HG02759 (cell line): ENCODE results near the gene DAAM2.

Experiments used
- ATAC-seq: cut with Tn5 transposase; IDR thresholded peaks from one replicate; pipeline ENCODE4 v1.9.1; 2021; ENCODE audit warnings: mild to moderate bottlenecking, moderate library complexity; ENCODE audit not compliant: unreplicated experiment

Gene DAAM2

GRCh38 chr6:39843305-39844020, 51.3 kb downstream of the DAAM2 start:
- no peak for ATAC-seq

- ATAC-seq: no peak
Measured at GRCh38 chr6:39844866-39845265, 52.7 kb downstream of the DAAM2 start.

- no peak for ATAC-seq
Measured at GRCh38 chr6:39847221-39847620, 55.0 kb downstream of the DAAM2 start.

GRCh38 chr6:39848171-39848570, 56.0 kb downstream of the DAAM2 start:
- ATAC-seq: no peak

- no peak for ATAC-seq
Measured at GRCh38 chr6:39849228-39849627, 57.1 kb downstream of the DAAM2 start.

GRCh38 chr6:39849764-39850163, 57.6 kb downstream of the DAAM2 start:
- ATAC-seq: no peak

- no peak for ATAC-seq
Measured at GRCh38 chr6:39850736-39851297, 58.6 kb downstream of the DAAM2 start.

GRCh38 chr6:39851331-39851730, 59.2 kb downstream of the DAAM2 start:
- ATAC-seq: no peak

GRCh38 chr6:39852324-39852723, 60.1 kb downstream of the DAAM2 start:
- ATAC-seq: no peak

GRCh38 chr6:39853604-39854003, 61.4 kb downstream of the DAAM2 start:
- no peak for ATAC-seq

GRCh38 chr6:39855356-39855995, 63.3 kb downstream of the DAAM2 start:
- no peak for ATAC-seq

GRCh38 chr6:39859025-39859424, 66.8 kb downstream of the DAAM2 start:
- no peak for ATAC-seq

GRCh38 chr6:39861663-39862062, 69.5 kb downstream of the DAAM2 start:
- no peak for ATAC-seq

- no peak for ATAC-seq
Measured at GRCh38 chr6:39865011-39865888, 73.1 kb downstream of the DAAM2 start.

GRCh38 chr6:39867592-39867991, 75.4 kb downstream of the DAAM2 start:
- ATAC-seq: no peak

- ATAC-seq: no peak
Measured at GRCh38 chr6:39870950-39871349, 78.8 kb downstream of the DAAM2 start.

GRCh38 chr6:39873439-39873838, 81.3 kb downstream of the DAAM2 start:
- no peak for ATAC-seq

GRCh38 chr6:39876111-39876510, 83.9 kb downstream of the DAAM2 start:
- no peak for ATAC-seq

- no peak for ATAC-seq
Measured at GRCh38 chr6:39876826-39877225, 84.7 kb downstream of the DAAM2 start.

- ATAC-seq: no peak
Measured at GRCh38 chr6:39879535-39879934, 87.4 kb downstream of the DAAM2 start.

GRCh38 chr6:39880594-39880993, 88.4 kb downstream of the DAAM2 start:
- no peak for ATAC-seq
